Bronchial epithelial cell (primary cell): Measurements from ENCODE around the gene LTB4R2. TPM values are rescaled to one million over a fixed set of nuclear protein-coding genes. Genes with fewer than 3 reads are reported as not detected.

Source experiments
- DNase-seq: peaks from one replicate; pipeline ENCODE4 v3.0.0-alpha.2; 2010; ENCODE audit warnings: low read depth
- FAIRE-seq: peaks from 2 replicates; lab custom pipeline; 2011; peaks lifted over from hg19 to GRCh38; lab: Jason Lieb, UNC
- H3K27me3 ChIP-seq: 2 replicates; pipeline ENCODE4 v1.5.1; 2011; ENCODE audit warnings: low read length; ENCODE audit not compliant: control insufficient read depth, insufficient read depth
- H3K36me3 ChIP-seq: 2 replicates; pipeline ENCODE4 v1.5.1; 2011; ENCODE audit warnings: low read length; ENCODE audit not compliant: control insufficient read depth, insufficient read depth
- H3K4me3 ChIP-seq: 2 replicates; pipeline ENCODE4 v1.5.1; 2011; ENCODE audit warnings: mild to moderate bottlenecking, low read depth, low read length, control low read depth
- CTCF ChIP-seq: IDR thresholded peaks from 2 replicates; pipeline ENCODE4 v1.5.1; 2011; ENCODE audit warnings: mild to moderate bottlenecking, moderate library complexity, low read length, control low read depth, inconsistent platforms; ENCODE audit not compliant: insufficient read depth, severe bottlenecking
- total RNA-seq: library from RNA; depleted of rRNA; stranded (reverse); fragments of >200 nt; gene quantifications from 2 replicates; pipeline ENCODE4 v1.2.1, GENCODE V29; 2014

Gene LTB4R2
- total RNA-seq, 1 donor from 2014 or later: 10.5 TPM

- Histone ChIP-seq H3K36me3 (no peaks in the 10 kb centered on the region), H3K4me3 (no peak overlapping the region), H3K27me3 (no peaks in the 10 kb centered on the region)
- DNase-seq (no peak), FAIRE-seq (no peak)
- no peak for TF ChIP-seq CTCF
Observed at GRCh38 chr14:24330973-24331674, 21.2 kb downstream of the LTB4R2 start.

GRCh38 chr14:24331731-24332267 lies 21.9 kb downstream of the LTB4R2 start:
- no peak for DNase-seq
- FAIRE-seq: no peak

GRCh38 chr14:24332268-24332993 lies 22.5 kb downstream of the LTB4R2 start:
- Histone ChIP-seq H3K4me3 (peak overlapping the region; percentile 9), H3K36me3 (no peaks in the 10 kb centered on the region), H3K27me3 (no peaks in the 10 kb centered on the region)
- FAIRE-seq (no peak), DNase-seq (peak; percentile 65)
- peak; percentile 81 for TF ChIP-seq CTCF

More at GRCh38 chr14:24331731-24332267, 21.9 kb downstream of the LTB4R2 start:
- Histone ChIP-seq H3K4me3 (no peak overlapping the region), H3K36me3 (no peaks in the 10 kb centered on the region), H3K27me3 (no peaks in the 10 kb centered on the region)
- no peak for TF ChIP-seq CTCF

- peaks cover 2% of the 10 kb centered on the region for H3K36me3 ChIP-seq
- TF ChIP-seq CTCF: no peak
- no peak for FAIRE-seq
- H3K27me3 ChIP-seq: no peaks in the 10 kb centered on the region
- peak within 1 kb of the TSS; percentile 37 for H3K4me3 ChIP-seq
- no peak for DNase-seq
Observed at GRCh38 chr14:24334431-24335291, 24.7 kb downstream of the LTB4R2 start, which contains the start of gene ADCY4. Gene ADCY4, minus strand, starts transcription at chr14:24335071. Its CDS starts 419 bp downstream, at chr14:24334652.

- DNase-seq (no peak), FAIRE-seq (peak; percentile 36)
- peaks cover 2% of the 10 kb centered on the region for H3K36me3 ChIP-seq
- no peak overlapping the region for H3K4me3 ChIP-seq
- no peaks in the 10 kb centered on the region for H3K27me3 ChIP-seq
- TF ChIP-seq CTCF: no peak
Observed at GRCh38 chr14:24335461-24336171, 25.7 kb downstream of the LTB4R2 start.
